Brain microvascular endothelial cell (primary cell): ENCODE measurements around the gene CTSK.
A peak's percentile ranks its signal among the peaks of the same experiment; 100 is the strongest.

ENCODE experiments used
- DNase-seq: peaks from one replicate; pipeline ENCODE4 v3.0.0-alpha.2; 2020
- H3K27ac ChIP-seq: fragments of 250-450 bp; sonication (Bioruptor Pico); 2 replicates; pipeline ENCODE4 v1.5.1; 2020; ENCODE audit warnings: mild to moderate bottlenecking, moderate library complexity
- H3K27me3 ChIP-seq: fragments of 250-450 bp; sonication (Bioruptor Pico); replicated peaks from 2 replicates; pipeline ENCODE4 v1.5.1; 2020; ENCODE audit warnings: mild to moderate bottlenecking
- H3K36me3 ChIP-seq: fragments of 250-450 bp; sonication (Bioruptor Pico); replicated peaks from 2 replicates; pipeline ENCODE4 v1.5.1; 2020; ENCODE audit warnings: mild to moderate bottlenecking
- H3K4me3 ChIP-seq: 2 replicates; pipeline ENCODE4 v1.5.1; 2011; ENCODE audit warnings: low read depth, mild to moderate bottlenecking, control low read depth, low read length, moderate library complexity
- CTCF ChIP-seq: IDR thresholded peaks from 2 replicates; pipeline ENCODE4 v1.5.1; 2011; ENCODE audit warnings: low read depth, mild to moderate bottlenecking, moderate library complexity, low read length, control low read depth, inconsistent platforms; ENCODE audit errors: missing control alignments
- in situ Hi-C: cut with HindIII; loops from 2 replicates; pipeline ENCODE4 v1.10.0; 2017; ENCODE audit warnings: low sequenced_read_pairs, low pct_ligation_motif_present

CTSK gene

GRCh38 chr1:150820730-150821512 is 12.9 kb upstream of the CTSK start:
- H3K27me3 ChIP-seq: no peaks in the 10 kb centered on the region
- H3K36me3 ChIP-seq: peaks cover 31% of the 10 kb centered on the region
- in situ Hi-C loops: loop anchor here (25.0 kb wide), 2 partner anchors 116 to 184 kb away; partner anchors contain the start of genes ENSA and SETDB1
- peak overlapping the region; percentile 4 for H3K27ac ChIP-seq
- H3K4me3 ChIP-seq: no peak overlapping the region
- no peak for TF ChIP-seq CTCF
- peak; percentile 36 for DNase-seq

GRCh38 chr1:150815871-150816270 is 7.8 kb upstream of the CTSK start:
- no peak overlapping the region for H3K4me3 ChIP-seq
- in situ Hi-C loops: loop anchor here (25.0 kb wide), 2 partner anchors 121 to 179 kb away; partner anchors contain the start of genes ENSA and SETDB1
- H3K36me3 ChIP-seq: peaks cover 50% of the 10 kb centered on the region
- no peak for TF ChIP-seq CTCF
- no peak for DNase-seq
- H3K27ac ChIP-seq: no peak overlapping the region
- no peaks in the 10 kb centered on the region for H3K27me3 ChIP-seq

- H3K27me3 ChIP-seq: no peaks in the 10 kb centered on the region
- peaks cover 50% of the 10 kb centered on the region for H3K36me3 ChIP-seq
- DNase-seq: peak; percentile 67
- peak; percentile 92 for TF ChIP-seq CTCF
- in situ Hi-C loops: loop anchor here (25.0 kb wide), 2 partner anchors 124 to 176 kb away; partner anchors contain the start of genes ENSA and SETDB1
- H3K27ac ChIP-seq: no peak overlapping the region
- H3K4me3 ChIP-seq: no peak overlapping the region
Observed at GRCh38 chr1:150813028-150813707, 5.1 kb upstream of the CTSK start.

GRCh38 chr1:150810958-150811659 is 3.0 kb upstream of the CTSK start:
- Histone ChIP-seq H3K4me3 (no peak overlapping the region), H3K36me3 (peaks cover 34% of the 10 kb centered on the region), H3K27me3 (no peaks in the 10 kb centered on the region), H3K27ac (no peak overlapping the region)
- TF ChIP-seq CTCF: no peak
- DNase-seq: no peak
- in situ Hi-C loops: loop anchor here (25.0 kb wide), 2 partner anchors 126 to 174 kb away; partner anchors contain the start of genes ENSA and SETDB1

- Histone ChIP-seq H3K36me3 (peaks cover 31% of the 10 kb centered on the region), H3K27me3 (no peaks in the 10 kb centered on the region), H3K27ac (no peak overlapping the region), H3K4me3 (no peak overlapping the region)
- TF ChIP-seq CTCF: no peak
- DNase-seq: peak; percentile 42
- in situ Hi-C loops: loop anchor here (25.0 kb wide), 2 partner anchors 128 to 172 kb away; partner anchors contain the start of genes ENSA and SETDB1
Observed at GRCh38 chr1:150809651-150810050, 1.6 kb upstream of the CTSK start.
